Measurements from ENCODE around the gene UBIAD1.
"Not testable (repeated sequence)": the region's sequence is repeated elsewhere in the genome, so short reads cannot be mapped to it uniquely, and the experiment has no call there.

Gene UBIAD1

DNA sequence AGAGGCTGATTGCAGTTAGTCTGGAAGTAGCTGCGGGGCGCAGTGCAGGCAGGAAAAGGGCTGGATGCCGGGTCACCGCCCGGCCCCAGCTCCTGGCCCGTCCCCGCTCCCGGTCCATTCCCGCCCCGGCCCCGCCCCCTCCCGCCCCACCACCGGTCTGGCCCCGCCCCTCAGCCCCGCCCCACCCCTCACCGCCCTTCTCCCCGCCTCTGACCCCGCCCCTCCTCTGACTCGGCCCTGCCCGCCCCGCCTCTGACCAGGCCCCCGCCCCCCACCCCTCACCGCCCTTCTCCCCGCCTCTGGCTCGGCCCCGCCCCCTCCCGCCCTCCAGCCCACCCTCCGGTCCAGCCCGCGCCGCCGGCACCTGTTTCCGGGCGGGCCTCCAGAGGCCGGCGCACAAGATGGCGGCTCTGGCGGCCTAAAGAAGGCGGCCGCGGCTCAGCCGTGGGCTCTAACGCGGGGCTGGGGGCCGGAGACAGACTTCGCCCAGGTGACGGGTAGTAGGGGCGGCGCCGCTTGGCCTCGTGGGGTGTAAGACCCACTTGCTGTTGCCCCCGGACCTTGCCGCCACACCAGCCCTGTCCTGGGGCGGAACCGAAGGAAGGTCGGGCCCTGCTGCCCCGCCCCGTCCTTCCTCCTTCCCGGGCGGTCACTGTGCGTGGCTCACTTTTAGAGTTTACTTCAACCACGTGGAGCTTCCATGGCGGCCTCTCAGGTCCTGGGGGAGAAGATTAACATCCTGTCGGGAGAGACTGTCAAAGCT, at the start of gene UBIAD1:
Gene UBIAD1, plus strand, starts transcription at position 367 of the 763 bp plus-strand sequence. Its CDS starts 334 bp downstream, at position 701.
- peak; percentile 73 for DNase-seq (ENCODE audit: low read depth)

DNA sequence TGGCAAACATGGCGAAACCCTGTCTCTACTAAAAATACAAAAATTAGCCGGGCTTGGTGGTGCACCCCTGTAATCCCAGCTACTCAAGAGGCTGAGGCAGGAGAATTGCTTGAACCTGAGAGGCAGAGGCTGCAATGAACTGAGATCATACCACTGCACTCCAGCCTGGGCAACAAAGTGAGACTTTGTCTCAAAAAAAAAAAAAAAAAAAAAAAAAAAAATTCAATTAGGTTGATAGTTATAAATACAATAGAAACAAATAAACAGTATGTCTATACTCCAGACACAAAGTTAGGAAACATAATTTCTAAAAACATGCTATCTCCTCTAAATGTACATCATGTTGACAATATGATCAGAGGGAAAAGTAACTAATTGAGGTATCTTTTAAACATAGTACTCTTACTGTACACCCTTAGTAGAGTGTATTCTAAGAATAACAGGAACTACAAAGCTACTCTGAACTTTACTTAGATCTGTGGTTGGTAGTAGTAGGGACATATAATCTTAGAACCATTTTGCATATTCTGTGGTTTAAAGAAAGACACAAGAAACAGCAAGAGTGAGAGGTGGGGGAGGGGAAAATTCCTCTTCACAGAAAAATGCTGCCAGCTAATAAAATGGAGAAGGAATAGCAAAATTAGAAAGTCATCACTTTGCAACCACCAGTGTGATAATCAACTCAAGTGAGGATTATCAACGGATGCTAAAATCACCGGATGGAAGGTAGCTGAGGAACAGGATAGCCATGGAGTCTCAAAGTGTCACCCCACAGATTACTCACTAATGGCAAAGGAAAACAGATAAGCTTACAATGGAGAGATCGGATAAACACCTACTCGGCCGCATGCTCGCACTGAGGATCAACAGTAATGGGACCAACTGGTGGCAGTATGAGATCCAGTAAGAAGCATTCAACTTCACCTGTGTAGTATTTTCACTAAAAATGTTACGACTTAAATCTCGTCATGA, 45.6 kb upstream of the UBIAD1 start:
- no peak for DNase-seq (ENCODE audit: low read depth)

GRCh38 chr1:11229203-11229602, 43.8 kb upstream of the UBIAD1 start:
- no peak for DNase-seq (ENCODE audit: low read depth)

- DNase-seq (ENCODE audit: low read depth) = no peak
Measured at GRCh38 chr1:11233208-11233607, 39.8 kb upstream of the UBIAD1 start.

GRCh38 chr1:11237356-11237755, 35.6 kb upstream of the UBIAD1 start:
- DNase-seq (ENCODE audit: low read depth) = no peak

- DNase-seq (ENCODE audit: low read depth) = no peak
Measured at GRCh38 chr1:11238311-11238710, 34.7 kb upstream of the UBIAD1 start.

DNA sequence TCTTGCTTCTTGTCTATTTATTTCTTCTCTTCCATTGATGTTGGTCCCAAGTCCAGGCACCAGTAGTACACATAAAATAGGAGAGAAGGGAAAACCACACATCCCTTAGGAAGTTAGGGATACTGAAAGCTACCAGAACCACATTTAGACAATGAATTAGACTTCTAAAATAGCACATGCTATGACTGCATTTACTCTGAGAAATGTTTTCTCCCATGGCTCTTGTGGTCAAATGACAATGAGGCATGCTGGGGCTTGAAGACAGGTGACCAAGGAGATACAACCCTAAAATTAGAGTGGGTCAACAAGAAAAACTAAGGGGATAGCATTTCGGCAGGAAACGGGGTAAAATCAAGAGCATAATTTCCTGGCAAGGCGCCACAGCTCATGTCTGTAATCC, 27.8 kb upstream of the UBIAD1 start:
- no peak for DNase-seq (ENCODE audit: low read depth)

DNA sequence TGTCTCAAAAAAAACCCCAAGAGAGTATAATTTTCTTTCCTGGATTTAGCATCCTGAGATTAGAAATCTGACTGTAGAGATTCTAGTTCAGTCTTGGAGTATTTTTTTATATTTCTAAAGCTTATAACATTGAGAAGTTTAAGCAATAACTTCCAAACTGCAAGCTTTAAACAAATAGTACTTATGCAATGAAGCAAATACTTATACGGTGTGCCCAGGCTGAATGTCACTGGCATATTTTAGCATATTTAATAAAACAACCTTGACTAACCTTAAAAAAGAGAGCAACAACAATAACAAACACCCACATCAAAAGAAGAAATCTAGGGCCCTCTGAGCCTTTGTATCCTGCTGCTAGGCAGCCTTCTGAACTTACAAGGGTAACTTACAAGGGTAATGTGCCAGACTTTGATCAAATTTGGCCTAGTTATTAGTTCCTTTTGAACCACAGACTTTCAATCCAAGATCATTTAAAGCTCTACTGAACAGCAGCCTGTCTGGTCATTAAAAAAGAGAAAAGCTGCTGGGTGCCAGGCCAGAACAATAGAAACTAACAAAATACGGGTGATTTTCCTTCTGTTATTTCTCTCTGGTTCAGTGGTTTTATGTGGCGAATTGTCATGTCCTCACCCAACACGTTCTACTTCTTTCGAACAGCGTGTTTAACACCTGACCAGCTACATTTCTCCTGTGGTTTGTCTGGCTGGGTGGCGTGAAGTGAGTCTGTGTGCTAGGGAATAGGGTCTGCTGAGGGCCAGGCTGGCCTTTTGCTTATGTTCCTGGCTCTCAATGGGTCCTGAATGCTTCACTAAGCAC, 26.9 kb upstream of the UBIAD1 start:
- DNase-seq (ENCODE audit: low read depth) = no peak

GRCh38 chr1:11248169-11248568, 24.8 kb upstream of the UBIAD1 start:
- no peak for DNase-seq (ENCODE audit: low read depth)

DNA sequence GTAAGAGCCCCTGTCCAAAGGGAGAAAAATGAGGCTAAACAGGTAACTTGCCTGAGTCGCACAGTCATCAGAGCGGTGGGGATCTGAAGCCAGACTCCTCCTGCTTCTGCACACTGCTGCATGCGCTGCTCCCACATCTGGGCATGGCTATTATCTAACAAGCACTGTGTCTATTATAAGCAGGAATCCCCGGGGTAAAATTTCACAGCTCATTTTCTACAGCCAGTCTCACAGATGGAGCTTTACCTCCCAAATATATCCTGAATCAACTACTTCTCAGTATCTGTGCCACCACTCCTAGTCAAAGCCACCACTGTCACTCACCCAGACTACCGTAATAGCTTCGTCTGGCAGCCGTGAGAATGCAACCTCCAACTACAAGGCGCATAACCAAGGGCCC, 20.5 kb upstream of the UBIAD1 start:
- no peak for DNase-seq (ENCODE audit: low read depth)

- no peak for DNase-seq (ENCODE audit: low read depth)
Measured at GRCh38 chr1:11253226-11253625, 19.8 kb upstream of the UBIAD1 start.

GRCh38 chr1:11256299-11256698, 16.7 kb upstream of the UBIAD1 start:
- no peak for DNase-seq (ENCODE audit: low read depth)

- DNase-seq (ENCODE audit: low read depth) = peak; percentile 91
Measured at GRCh38 chr1:11262171-11263049, 10.6 kb upstream of the UBIAD1 start, which contains the start of gene MTOR. MTOR (minus strand) TSS chr1:11262551; CDS start chr1:11259409, 3,142 bp downstream.

DNA sequence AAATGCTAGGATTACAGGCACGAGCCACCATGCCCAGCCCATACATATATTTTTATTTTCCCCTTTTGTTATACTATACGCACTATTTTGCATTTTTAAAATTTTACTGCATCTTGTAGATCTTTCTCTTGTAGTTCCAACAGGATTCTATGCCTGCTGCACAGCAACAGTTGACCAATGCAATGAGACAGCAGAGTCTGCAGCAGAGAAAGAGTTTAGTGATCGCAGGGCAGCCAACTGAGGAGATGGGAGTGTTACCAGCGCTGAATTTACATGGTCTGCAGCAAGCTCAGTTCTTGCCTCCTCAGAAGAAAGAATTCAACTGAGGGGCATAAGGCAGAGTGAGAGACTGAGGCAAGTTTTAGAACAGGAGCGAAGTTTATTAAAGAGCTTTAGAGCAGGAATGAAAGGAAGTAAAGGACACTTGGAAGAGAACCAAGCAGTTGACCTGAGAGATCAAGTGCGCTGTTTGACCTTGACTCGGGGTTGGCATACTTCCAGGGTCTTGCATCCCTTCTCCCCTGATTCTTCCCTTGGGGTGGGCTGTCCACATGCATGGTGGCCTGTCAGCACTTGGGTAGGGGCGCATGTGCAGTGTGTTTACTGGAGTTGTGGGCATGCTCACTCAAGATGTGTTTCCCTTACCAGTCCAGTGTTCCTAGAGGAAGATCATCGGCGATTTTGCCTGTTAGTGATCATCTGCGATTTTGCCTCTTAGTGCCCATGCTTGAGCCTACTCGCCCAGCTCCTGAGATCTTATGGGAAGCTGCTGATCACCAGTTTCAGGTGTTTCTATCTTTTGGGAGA, 6.5 kb upstream of the UBIAD1 start:
- DNase-seq (ENCODE audit: low read depth) = no peak

DNA sequence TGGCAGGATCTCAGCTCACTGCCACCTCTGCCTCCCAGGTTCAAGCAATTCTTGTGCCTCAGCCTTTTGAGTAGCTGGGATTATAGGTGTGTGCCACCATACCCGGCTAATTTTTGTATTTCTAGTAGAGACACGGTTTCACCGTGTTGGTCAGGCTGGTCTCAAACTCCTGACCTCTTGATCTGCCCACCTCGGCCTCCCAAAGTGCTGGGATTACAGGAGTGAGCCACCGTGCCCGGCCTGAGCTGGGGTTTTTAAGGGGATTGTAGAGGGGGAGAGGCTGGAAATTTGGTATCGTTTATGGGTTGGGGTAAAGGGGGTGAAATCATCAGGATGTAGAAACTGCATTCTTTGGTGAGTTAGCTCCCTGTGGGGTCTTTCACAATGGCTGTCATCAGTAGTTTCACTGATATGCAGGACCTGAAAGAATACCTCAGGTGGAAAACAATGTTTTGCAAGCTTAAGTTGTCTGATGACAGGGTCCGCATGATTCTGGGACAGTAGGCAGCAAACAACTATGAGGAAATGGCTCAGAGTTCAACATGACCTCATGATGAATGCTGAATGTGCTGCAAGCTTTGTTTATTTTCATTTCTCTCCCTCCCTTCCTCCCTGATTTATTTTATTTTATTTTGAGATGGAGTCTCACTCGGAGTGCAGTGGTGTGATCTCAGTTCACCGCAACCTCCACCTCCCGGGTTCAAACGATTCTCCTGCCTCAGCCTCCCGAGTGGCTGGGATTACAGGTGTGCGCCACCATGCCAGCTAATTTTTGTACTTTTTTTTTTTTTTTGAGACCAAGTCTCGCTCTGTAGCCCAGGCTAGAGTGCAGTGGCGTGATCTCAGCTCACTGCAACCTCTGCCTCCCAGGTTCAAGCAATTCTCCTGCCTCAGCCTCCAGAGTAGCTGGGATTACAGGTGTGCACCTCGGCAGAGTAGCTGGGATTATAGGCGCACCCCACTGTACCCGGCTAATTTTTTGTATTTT, 5.4 kb upstream of the UBIAD1 start:
- not testable (repeated sequence) for DNase-seq (ENCODE audit: low read depth)

DNA sequence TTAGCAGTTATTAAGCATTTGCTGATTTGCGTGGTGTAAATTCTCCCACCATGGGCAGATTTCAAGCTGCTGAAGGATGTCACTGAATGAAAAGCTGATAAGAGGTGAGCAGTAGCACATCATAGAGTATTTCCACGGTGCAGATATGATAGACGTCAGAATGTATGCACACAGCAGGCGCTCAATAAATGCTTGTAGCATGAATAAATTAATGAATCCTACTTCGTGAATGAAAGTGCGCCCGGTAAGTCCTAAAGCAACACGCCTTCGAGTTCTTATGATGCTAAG, 510 bp upstream of the UBIAD1 start:
- DNase-seq (ENCODE audit: low read depth) = no peak

- DNase-seq (ENCODE audit: low read depth) = no peak
Measured at GRCh38 chr1:11273595-11274234, 717 bp downstream of the UBIAD1 start.

DNA sequence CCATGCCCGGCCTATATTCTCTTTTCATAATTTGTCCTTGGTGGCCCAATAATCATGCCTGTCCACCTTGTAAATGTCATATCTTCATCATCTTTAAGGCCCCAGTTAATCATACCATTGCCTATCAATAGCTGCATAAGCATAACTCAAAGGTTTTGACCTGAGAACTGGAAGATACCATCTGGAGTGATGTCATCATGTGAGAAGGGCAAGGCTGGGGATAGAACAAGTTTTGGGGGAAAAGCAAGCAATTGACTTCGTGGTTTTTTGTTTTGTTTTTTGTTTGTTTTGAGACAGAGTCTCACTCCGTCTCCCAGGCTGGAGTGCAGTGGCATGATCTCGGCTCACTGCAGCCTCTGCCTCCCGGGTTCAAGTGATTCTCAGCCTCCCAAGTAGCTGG, 6.2 kb downstream of the UBIAD1 start:
- DNase-seq (ENCODE audit: low read depth) = no peak

- DNase-seq (ENCODE audit: low read depth) = no peak
Measured at GRCh38 chr1:11279630-11280029, 6.6 kb downstream of the UBIAD1 start.
